DOHH2 (cell line): ENCODE results near the gene DSCAM.

Experiments
- H3F3A ChIP-seq: fragments of 200-600 bp; sonication (generic), shearing (Covaris generic); 2 replicates; pipeline ENCODE4 v1.6.0; 2016; ENCODE audit warnings: antibody characterized with exemption, mild to moderate bottlenecking; ENCODE audit not compliant: control insufficient read depth, insufficient read depth
- H3K27ac ChIP-seq: fragments of 200-600 bp; sonication (generic); 2 replicates; pipeline ENCODE4 v1.5.1; 2014; ENCODE audit warnings: low read depth, mild to moderate bottlenecking, low read length, moderate library complexity
- H3K27me3 ChIP-seq: fragments of 200-600 bp; sonication (generic); 2 replicates; pipeline ENCODE4 v1.6.1; 2014; ENCODE audit warnings: mild to moderate bottlenecking, low read length, mixed read lengths; ENCODE audit not compliant: control insufficient read depth
- H3K36me3 ChIP-seq: fragments of 200-600 bp; sonication (generic); 2 replicates; pipeline ENCODE4 v1.6.1; 2014; ENCODE audit warnings: mild to moderate bottlenecking, low read length, moderate library complexity, mixed read lengths; ENCODE audit not compliant: control insufficient read depth
- H3K4me1 ChIP-seq: fragments of 200-600 bp; sonication (generic); 2 replicates; pipeline ENCODE4 v1.6.1; 2014; ENCODE audit warnings: mild to moderate bottlenecking, low read length, mixed read lengths; ENCODE audit not compliant: control insufficient read depth
- H3K4me2 ChIP-seq: fragments of 200-600 bp; sonication (generic); 2 replicates; pipeline ENCODE4 v1.6.0; 2014; ENCODE audit warnings: mild to moderate bottlenecking, low read length, moderate library complexity
- H3K4me3 ChIP-seq: fragments of 200-600 bp; sonication (generic); 2 replicates; pipeline ENCODE4 v1.5.1; 2014; ENCODE audit warnings: mild to moderate bottlenecking, low read length, mixed read lengths
- H3K79me2 ChIP-seq: fragments of 200-600 bp; sonication (generic); 2 replicates; pipeline ENCODE4 v1.6.1; 2014; ENCODE audit warnings: mild to moderate bottlenecking, low read length, mixed read lengths; ENCODE audit not compliant: control insufficient read depth
- H3K9me2 ChIP-seq: fragments of 200-600 bp; sonication (generic); replicated peaks from 2 replicates; pipeline ENCODE4 v1.6.1; 2014; ENCODE audit warnings: mild to moderate bottlenecking, low read length, mixed read lengths; ENCODE audit not compliant: control insufficient read depth
- H3K9me3 ChIP-seq: fragments of 200-600 bp; sonication (generic); 2 replicates; pipeline ENCODE4 v1.6.1; 2014; ENCODE audit warnings: antibody characterized with exemption, low read length, mixed read lengths; ENCODE audit not compliant: control insufficient read depth, insufficient read depth
- H4K20me1 ChIP-seq: fragments of 200-600 bp; sonication (generic); 2 replicates; pipeline ENCODE4 v1.6.0; 2014; ENCODE audit warnings: low read depth, mild to moderate bottlenecking, antibody characterized with exemption, low read length, moderate library complexity; ENCODE audit not compliant: control insufficient read depth, insufficient read depth
- CTCF ChIP-seq: fragments of 200-600 bp; sonication (generic); IDR thresholded peaks from one replicate; pipeline ENCODE4 v1.5.1; 2014; ENCODE audit warnings: antibody characterized with exemption, mild to moderate bottlenecking, low read depth, low read length; ENCODE audit not compliant: poor library complexity, severe bottlenecking
- EZH2phosphoT487 ChIP-seq: fragments of 200-600 bp; sonication (generic); IDR thresholded peaks from 2 replicates; pipeline ENCODE4 v1.6.1; 2017; ENCODE audit warnings: borderline replicate concordance, mild to moderate bottlenecking, antibody characterized with exemption, low read length, moderate library complexity, mixed read lengths

Gene DSCAM

DNA sequence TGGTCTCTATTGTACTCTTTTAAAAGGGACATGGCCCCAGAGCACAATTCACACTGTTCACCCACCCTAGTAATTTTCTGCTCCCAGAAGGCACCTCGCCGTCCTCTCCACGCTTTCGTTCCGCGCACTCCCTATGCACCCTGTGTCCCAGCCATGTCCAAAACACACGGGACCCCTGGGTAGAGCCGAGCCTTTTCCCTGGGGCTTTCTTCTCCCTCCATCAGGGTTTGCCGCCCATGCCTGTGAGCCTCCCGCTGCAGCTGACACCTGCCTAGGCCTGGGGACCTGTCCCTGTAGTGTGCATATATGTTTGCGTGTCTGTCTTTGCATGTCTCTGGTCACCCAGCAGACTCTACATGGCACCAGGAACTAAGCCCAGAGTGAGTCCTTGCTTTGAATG lies 677.0 kb downstream of the DSCAM start:
- Histone ChIP-seq H3K79me2 (no peaks in the 10 kb centered on the region), H3K4me2 (no peak overlapping the region), H3K36me3 (no peaks in the 10 kb centered on the region), H3F3A (no peaks in the 10 kb centered on the region), H3K27me3 (no peaks in the 10 kb centered on the region), H3K27ac (no peak overlapping the region), H3K4me1 (no peaks in the 10 kb centered on the region), H3K9me2 (no peaks in the 10 kb centered on the region), H3K4me3 (no peak overlapping the region), H4K20me1 (no peaks in the 10 kb centered on the region), H3K9me3 (no peaks in the 10 kb centered on the region; the same call in 1 of the 2 replicates)
- TF ChIP-seq EZH2phosphoT487 = no peak
- TF ChIP-seq CTCF = no peak

DNA sequence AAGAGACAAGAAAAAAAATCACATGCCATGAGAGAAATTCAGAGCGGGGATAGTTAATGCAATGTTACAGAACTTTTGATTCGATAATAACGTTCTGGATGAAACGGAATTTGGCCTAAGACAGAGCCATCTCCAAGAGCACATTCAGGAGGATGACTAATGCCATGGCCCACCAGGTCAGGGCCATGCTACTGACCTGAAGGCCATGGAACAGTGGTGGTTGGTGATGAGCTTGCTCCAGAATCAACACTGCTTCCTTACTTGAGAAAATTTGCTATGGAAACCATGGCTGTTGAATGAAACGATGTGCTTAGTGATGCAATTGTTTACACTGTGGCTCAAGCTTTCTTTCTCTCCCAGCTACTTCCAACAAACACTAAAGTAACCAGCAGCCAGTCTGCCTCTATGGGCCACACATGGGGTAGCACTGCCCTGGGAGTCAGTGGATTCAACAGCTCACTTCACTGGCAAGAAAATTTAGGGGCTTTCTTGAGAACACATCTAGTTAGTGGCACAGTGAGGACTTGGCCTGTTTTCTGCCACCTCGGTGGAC lies 680.6 kb downstream of the DSCAM start:
- Histone ChIP-seq H3K4me3 (no peak overlapping the region), H3K4me1 (no peaks in the 10 kb centered on the region), H3K27ac (no peak overlapping the region), H4K20me1 (no peaks in the 10 kb centered on the region), H3K36me3 (no peaks in the 10 kb centered on the region), H3K27me3 (no peaks in the 10 kb centered on the region), H3K9me2 (no peaks in the 10 kb centered on the region), H3K4me2 (no peak overlapping the region), H3F3A (no peaks in the 10 kb centered on the region), H3K79me2 (no peaks in the 10 kb centered on the region), H3K9me3 (no peaks in the 10 kb centered on the region; the same call in 1 of the 2 replicates)
- TF ChIP-seq CTCF = no peak

GRCh38 chr21:40165773-40166070 lies 681.2 kb downstream of the DSCAM start:
- H3K27ac ChIP-seq = no peak overlapping the region
- H3K27me3 ChIP-seq = no peaks in the 10 kb centered on the region
- no peaks in the 10 kb centered on the region for H3K9me2 ChIP-seq
- H3K36me3 ChIP-seq = no peaks in the 10 kb centered on the region
- H3K79me2 ChIP-seq = no peaks in the 10 kb centered on the region
- no peaks in the 10 kb centered on the region for H3K4me1 ChIP-seq
- H3K4me2 ChIP-seq = no peak overlapping the region
- H4K20me1 ChIP-seq = no peaks in the 10 kb centered on the region
- H3K9me3 ChIP-seq = no peaks in the 10 kb centered on the region; the same call in 1 of the 2 replicates
- no peak overlapping the region for H3K4me3 ChIP-seq
- no peaks in the 10 kb centered on the region for H3F3A ChIP-seq
- TF ChIP-seq EZH2phosphoT487 = no peak
- TF ChIP-seq CTCF = no peak
